HCT116 (cell line): ENCODE results near the gene OXTR.

Experiments
- CBX3 ChIP-seq: IDR thresholded peaks from 2 replicates; pipeline ENCODE4 v1.6.1; 2012; ENCODE audit warnings: low read depth
- EZH2 ChIP-seq: fragments of 200-600 bp; sonication (generic); IDR thresholded peaks from 2 replicates; pipeline ENCODE4 v1.6.1; 2017; ENCODE audit warnings: antibody characterized with exemption, mixed run types
- POLR2AphosphoS5 ChIP-seq: IDR thresholded peaks from 2 replicates; pipeline ENCODE4 v1.6.1; 2011; ENCODE audit warnings: mild to moderate bottlenecking, low read depth, low read length, moderate library complexity

GRCh38 chr3:8777978-8778267 lies 8.5 kb upstream of the OXTR start:
- no peak for TF ChIP-seq POLR2AphosphoS5
- no peak for TF ChIP-seq CBX3
- no peak for TF ChIP-seq EZH2
